ENCODE results near the gene RIPOR1.

DNA sequence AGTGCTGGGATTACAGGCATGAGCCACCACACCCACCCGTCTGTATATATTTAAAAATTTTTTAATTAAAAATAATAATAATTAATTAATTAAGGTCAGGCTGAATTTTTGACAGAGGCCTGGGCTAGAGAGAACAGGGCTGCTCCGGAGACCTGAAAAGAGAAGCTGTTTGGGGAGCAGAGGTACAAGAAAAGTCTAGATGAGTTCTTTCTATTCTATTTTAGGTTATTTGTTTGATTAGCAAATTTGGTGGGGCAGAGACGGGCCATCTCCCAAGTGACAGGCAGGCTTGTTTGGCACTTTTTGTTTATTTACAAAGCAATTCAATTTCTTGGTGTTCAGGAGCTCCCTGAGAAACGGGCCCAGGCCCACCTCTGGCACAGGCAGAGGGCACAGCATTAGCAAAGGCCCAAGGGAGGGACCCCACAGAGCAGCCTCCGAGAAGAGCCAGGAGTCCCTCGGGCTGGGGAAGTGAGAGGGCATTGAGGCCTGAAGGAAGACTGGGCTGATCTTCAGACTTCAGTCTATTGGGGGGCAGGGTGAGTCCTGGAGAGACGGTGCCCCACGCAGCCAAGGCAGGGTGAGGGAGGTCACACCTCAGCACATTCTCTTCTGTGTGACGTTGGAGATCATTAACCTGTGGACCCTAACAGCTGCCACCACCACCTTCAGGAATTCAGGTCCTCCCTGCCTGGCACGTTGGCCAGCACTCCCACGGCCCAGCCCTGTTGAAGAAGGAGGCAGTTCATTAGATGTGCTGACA is 10.8 kb upstream of the RIPOR1 start:
- TF ChIP-seq, protein P1, sequence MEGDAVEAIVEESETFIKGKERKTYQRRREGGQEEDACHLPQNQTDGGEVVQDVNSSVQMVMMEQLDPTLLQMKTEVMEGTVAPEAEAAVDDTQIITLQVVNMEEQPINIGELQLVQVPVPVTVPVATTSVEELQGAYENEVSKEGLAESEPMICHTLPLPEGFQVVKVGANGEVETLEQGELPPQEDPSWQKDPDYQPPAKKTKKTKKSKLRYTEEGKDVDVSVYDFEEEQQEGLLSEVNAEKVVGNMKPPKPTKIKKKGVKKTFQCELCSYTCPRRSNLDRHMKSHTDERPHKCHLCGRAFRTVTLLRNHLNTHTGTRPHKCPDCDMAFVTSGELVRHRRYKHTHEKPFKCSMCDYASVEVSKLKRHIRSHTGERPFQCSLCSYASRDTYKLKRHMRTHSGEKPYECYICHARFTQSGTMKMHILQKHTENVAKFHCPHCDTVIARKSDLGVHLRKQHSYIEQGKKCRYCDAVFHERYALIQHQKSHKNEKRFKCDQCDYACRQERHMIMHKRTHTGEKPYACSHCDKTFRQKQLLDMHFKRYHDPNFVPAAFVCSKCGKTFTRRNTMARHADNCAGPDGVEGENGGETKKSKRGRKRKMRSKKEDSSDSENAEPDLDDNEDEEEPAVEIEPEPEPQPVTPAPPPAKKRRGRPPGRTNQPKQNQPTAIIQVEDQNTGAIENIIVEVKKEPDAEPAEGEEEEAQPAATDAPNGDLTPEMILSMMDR (IDR thresholded peaks at IDR 0.05; ENCODE audit: insufficient read depth, low read length, poor library complexity, severe bottlenecking), result no peak
- no peak for TF ChIP-seq EZH2phosphoT487 (conservative IDR thresholded peaks at IDR 0.05; ENCODE audit: low read length)

Measured in SU-DHL-6 (cell line).